Brain microvascular endothelial cell (primary cell): ENCODE results near the gene GALNTL6.

ENCODE experiments used
- DNase-seq: peaks from one replicate; pipeline ENCODE4 v3.0.0-alpha.2; 2020
- H3K27ac ChIP-seq: fragments of 250-450 bp; sonication (Bioruptor Pico); 2 replicates; pipeline ENCODE4 v1.5.1; 2020; ENCODE audit warnings: mild to moderate bottlenecking, moderate library complexity
- H3K27me3 ChIP-seq: fragments of 250-450 bp; sonication (Bioruptor Pico); replicated peaks from 2 replicates; pipeline ENCODE4 v1.5.1; 2020; ENCODE audit warnings: mild to moderate bottlenecking
- H3K36me3 ChIP-seq: fragments of 250-450 bp; sonication (Bioruptor Pico); replicated peaks from 2 replicates; pipeline ENCODE4 v1.5.1; 2020; ENCODE audit warnings: mild to moderate bottlenecking
- H3K4me3 ChIP-seq: 2 replicates; pipeline ENCODE4 v1.5.1; 2011; ENCODE audit warnings: low read depth, mild to moderate bottlenecking, control low read depth, low read length, moderate library complexity
- CTCF ChIP-seq: IDR thresholded peaks from 2 replicates; pipeline ENCODE4 v1.5.1; 2011; ENCODE audit warnings: low read depth, mild to moderate bottlenecking, moderate library complexity, low read length, control low read depth, inconsistent platforms; ENCODE audit errors: missing control alignments
- in situ Hi-C: cut with HindIII; loops from 2 replicates; pipeline ENCODE4 v1.10.0; 2017; ENCODE audit warnings: low sequenced_read_pairs, low pct_ligation_motif_present

GALNTL6 gene

GRCh38 chr4:172177382-172177781, 364.2 kb downstream of the GALNTL6 start:
- no peak for TF ChIP-seq CTCF
- in situ Hi-C loops = no loop called here
- Histone ChIP-seq H3K4me3 (no peak overlapping the region), H3K27ac (no peak overlapping the region), H3K27me3 (no peaks in the 10 kb centered on the region), H3K36me3 (no peaks in the 10 kb centered on the region)
- no peak for DNase-seq

DNA sequence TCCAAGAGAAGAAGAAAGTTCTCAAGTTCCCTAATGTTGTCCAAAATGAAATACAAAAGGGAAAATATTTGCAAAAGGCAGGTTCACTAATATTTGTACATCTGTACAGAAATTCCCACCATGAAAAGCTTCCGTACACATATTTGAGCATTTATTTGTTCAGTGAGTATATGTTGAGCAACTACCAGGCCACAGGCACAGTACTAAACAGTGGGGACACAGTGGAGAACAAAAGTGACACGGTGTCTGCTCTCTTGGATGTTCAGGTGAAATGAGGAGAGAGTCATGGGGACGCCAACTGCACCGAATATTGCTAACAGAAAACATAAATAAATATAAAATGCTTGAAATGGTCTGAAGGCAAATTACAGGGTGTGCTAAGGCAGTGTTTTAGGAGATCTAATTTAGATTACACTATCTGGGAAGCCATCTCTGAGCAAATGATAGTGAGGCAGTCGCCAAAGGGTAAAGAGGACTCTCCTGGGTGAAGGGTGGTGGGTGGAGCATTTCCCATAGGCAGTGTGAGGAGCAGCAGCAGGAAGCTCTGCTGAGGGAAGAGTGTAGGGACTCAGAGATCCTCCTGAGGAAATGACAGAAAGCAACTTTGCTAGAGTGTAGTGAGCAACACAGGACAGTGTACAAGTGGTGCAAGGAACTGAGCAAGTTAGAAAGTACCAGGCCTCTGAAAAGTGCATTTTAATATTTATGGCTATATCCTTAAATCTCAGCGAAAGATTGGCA, 375.2 kb downstream of the GALNTL6 start:
- no peak for TF ChIP-seq CTCF
- no peaks in the 10 kb centered on the region for H3K27me3 ChIP-seq
- H3K36me3 ChIP-seq = no peaks in the 10 kb centered on the region
- DNase-seq = no peak
- no peak overlapping the region for H3K27ac ChIP-seq
- no peak overlapping the region for H3K4me3 ChIP-seq
- in situ Hi-C loops = no loop called here

GRCh38 chr4:172202480-172203076, 389.4 kb downstream of the GALNTL6 start:
- peak; percentile 67 for TF ChIP-seq CTCF
- peak; percentile 25 for DNase-seq
- in situ Hi-C loops = no loop called here

GRCh38 chr4:172207258-172207657, 394.1 kb downstream of the GALNTL6 start:
- Histone ChIP-seq H3K4me3 (no peak overlapping the region), H3K27me3 (no peaks in the 10 kb centered on the region), H3K27ac (no peak overlapping the region), H3K36me3 (no peaks in the 10 kb centered on the region)
- in situ Hi-C loops = no loop called here
- TF ChIP-seq CTCF = no peak
- DNase-seq = no peak

More at GRCh38 chr4:172202480-172203076, 389.4 kb downstream of the GALNTL6 start:
- no peaks in the 10 kb centered on the region for H3K36me3 ChIP-seq
- no peak overlapping the region for H3K27ac ChIP-seq
- H3K4me3 ChIP-seq = no peak overlapping the region
- no peaks in the 10 kb centered on the region for H3K27me3 ChIP-seq

DNA sequence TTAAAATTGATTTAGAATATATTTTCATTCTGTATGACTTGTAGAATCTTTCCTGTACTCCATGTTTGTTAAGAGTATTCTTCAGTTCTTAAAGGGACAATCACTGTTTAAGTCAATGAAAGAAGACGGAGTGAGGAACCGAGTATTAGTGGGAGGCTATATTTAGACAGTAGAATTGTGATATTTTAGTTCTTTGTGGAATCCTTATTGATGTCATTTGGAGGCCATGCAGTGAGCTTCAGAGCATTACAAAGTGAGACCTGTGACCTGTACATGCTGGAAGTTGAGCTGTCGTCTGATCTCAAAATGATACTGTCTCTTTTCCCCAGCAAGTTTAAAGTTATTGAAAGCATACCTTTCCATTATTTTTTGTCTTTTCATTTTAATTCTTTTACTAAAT, 394.7 kb downstream of the GALNTL6 start:
- DNase-seq = no peak
- TF ChIP-seq CTCF = no peak
- in situ Hi-C loops = no loop called here
- no peaks in the 10 kb centered on the region for H3K27me3 ChIP-seq
- H3K27ac ChIP-seq = no peak overlapping the region
- no peaks in the 10 kb centered on the region for H3K36me3 ChIP-seq
- H3K4me3 ChIP-seq = no peak overlapping the region
